Neural cell (in vitro differentiated cells): Measurements from ENCODE around the gene ZXDC. TPM values are rescaled to one million over a fixed set of nuclear protein-coding genes. Genes with fewer than 3 reads are reported as not detected.

ENCODE experiments used
- H2AFZ ChIP-seq: fragments of 200-600, 300-800 bp; sonication (generic), shearing (Covaris generic); 2 replicates; pipeline ENCODE4 v1.6.0; 2014; ENCODE audit warnings: low read depth, mild to moderate bottlenecking, antibody characterized with exemption, low read length, moderate library complexity
- H3F3A ChIP-seq: fragments of 200-600 bp; shearing (Covaris generic); 2 replicates; pipeline ENCODE4 v1.6.1; 2016; ENCODE audit warnings: mild to moderate bottlenecking, moderate library complexity, mixed read lengths, antibody characterized with exemption, low read length; ENCODE audit not compliant: insufficient read depth, poor library complexity, severe bottlenecking
- H3K27ac ChIP-seq: fragments of 200-600, 300-800 bp; sonication (generic), shearing (Covaris generic); 2 replicates; pipeline ENCODE4 v1.5.1; 2014; ENCODE audit warnings: mild to moderate bottlenecking, low read length, moderate library complexity
- H3K27me3 ChIP-seq: fragments of 300-800, 200-600 bp; sonication (generic), shearing (Covaris generic); 2 replicates; pipeline ENCODE4 v1.6.0; 2014; ENCODE audit warnings: mild to moderate bottlenecking, low read depth, low read length, moderate library complexity; ENCODE audit not compliant: insufficient read depth
- H3K36me3 ChIP-seq: fragments of 300-800, 200-600 bp; sonication (generic), shearing (Covaris generic); 2 replicates; pipeline ENCODE4 v1.5.1; 2014; ENCODE audit warnings: mild to moderate bottlenecking, antibody characterized with exemption, low read length, moderate library complexity; ENCODE audit not compliant: insufficient read depth
- H3K4me2 ChIP-seq: fragments of 300-800, 200-600 bp; sonication (generic), shearing (Covaris generic); 2 replicates; pipeline ENCODE4 v1.6.0; 2014; ENCODE audit warnings: mild to moderate bottlenecking, low read length
- H3K4me3 ChIP-seq: fragments of 300-800, 200-600 bp; sonication (generic), shearing (Covaris generic); 2 replicates; pipeline ENCODE4 v1.5.1; 2014; ENCODE audit warnings: mild to moderate bottlenecking, low read length, moderate library complexity
- H3K79me2 ChIP-seq: fragments of 200-600 bp; shearing (Covaris generic); replicated peaks from 2 replicates; pipeline ENCODE4 v1.6.0; 2014; ENCODE audit warnings: mild to moderate bottlenecking, low read length, moderate library complexity; ENCODE audit not compliant: insufficient read depth
- H3K9ac ChIP-seq: fragments of 300-800, 200-600 bp; sonication (generic), shearing (Covaris generic); 2 replicates; pipeline ENCODE4 v1.6.1; 2016; ENCODE audit warnings: mild to moderate bottlenecking, low read length, mixed read lengths
- H3K9me2 ChIP-seq: fragments of 200-600 bp; shearing (Covaris generic); 2 replicates; pipeline ENCODE4 v1.6.1; 2016; ENCODE audit warnings: mild to moderate bottlenecking, low read length, mixed read lengths; ENCODE audit not compliant: insufficient read depth
- H3K9me3 ChIP-seq: fragments of 200-600, 300-800 bp; sonication (generic), shearing (Covaris generic); 2 replicates; pipeline ENCODE4 v1.6.1; 2016; ENCODE audit warnings: mild to moderate bottlenecking, mixed run types, low read length, moderate library complexity, mixed read lengths
- H4K20me1 ChIP-seq: fragments of 200-600 bp; shearing (Covaris generic); 2 replicates; pipeline ENCODE4 v1.6.1; 2016; ENCODE audit warnings: mild to moderate bottlenecking, mixed run types; ENCODE audit not compliant: insufficient read depth
- EP300 ChIP-seq: fragments of 450-650 bp; conservative IDR thresholded peaks from 2 replicates; pipeline ENCODE4 v1.6.1; 2014; ENCODE audit warnings: antibody characterized with exemption, mild to moderate bottlenecking, moderate library complexity; ENCODE audit not compliant: poor library complexity, severe bottlenecking
- EZH2 ChIP-seq: fragments of 200-600, 300-800 bp; shearing (Covaris generic), sonication (generic); IDR thresholded peaks from 2 replicates; pipeline ENCODE4 v1.6.1; 2014; ENCODE audit warnings: antibody characterized with exemption, low read length, borderline replicate concordance, mild to moderate bottlenecking; ENCODE audit not compliant: insufficient read depth, poor library complexity, severe bottlenecking
- MXI1 ChIP-seq: fragments of 450-650 bp; conservative IDR thresholded peaks from 2 replicates; pipeline ENCODE4 v1.6.1; 2014; ENCODE audit warnings: antibody characterized with exemption, mild to moderate bottlenecking; ENCODE audit not compliant: poor library complexity, severe bottlenecking
- POLR2AphosphoS5 ChIP-seq: IDR thresholded peaks from 2 replicates; pipeline ENCODE4 v1.6.1; 2012
- RAD21 ChIP-seq: fragments of 450-650 bp; conservative IDR thresholded peaks from 2 replicates; pipeline ENCODE4 v1.6.1; 2014; ENCODE audit warnings: antibody characterized with exemption, mild to moderate bottlenecking, moderate library complexity
- SMC3 ChIP-seq: fragments of 450-650 bp; conservative IDR thresholded peaks from 2 replicates; pipeline ENCODE4 v1.6.1; 2014; ENCODE audit warnings: antibody characterized with exemption, mild to moderate bottlenecking, moderate library complexity; ENCODE audit not compliant: poor library complexity
- TAF1 ChIP-seq: IDR thresholded peaks from 2 replicates; pipeline ENCODE4 v1.6.1; 2012; ENCODE audit warnings: low read depth
- polyA plus RNA-seq: library from polyadenylated mRNA; depleted of rRNA; stranded (reverse); fragments of >200 nt; gene quantifications from 2 replicates; pipeline ENCODE4 v1.2.3, GENCODE V29; 2014
- TF ChIP-seq, protein P1 (sequence below): fragments of 450-650 bp; IDR thresholded peaks from 2 replicates; pipeline ENCODE4 v1.5.1; 2014; ENCODE audit warnings: antibody characterized with exemption, mild to moderate bottlenecking, moderate library complexity; ENCODE audit not compliant: poor library complexity, severe bottlenecking
- TF ChIP-seq, protein P2 (sequence below): IDR thresholded peaks from 2 replicates; pipeline ENCODE4 v1.6.1; 2012; ENCODE audit warnings: borderline replicate concordance

The ZXDC gene
- polyA plus RNA-seq, 1 donor from 2014 or later, result 22.2 TPM

DNA sequence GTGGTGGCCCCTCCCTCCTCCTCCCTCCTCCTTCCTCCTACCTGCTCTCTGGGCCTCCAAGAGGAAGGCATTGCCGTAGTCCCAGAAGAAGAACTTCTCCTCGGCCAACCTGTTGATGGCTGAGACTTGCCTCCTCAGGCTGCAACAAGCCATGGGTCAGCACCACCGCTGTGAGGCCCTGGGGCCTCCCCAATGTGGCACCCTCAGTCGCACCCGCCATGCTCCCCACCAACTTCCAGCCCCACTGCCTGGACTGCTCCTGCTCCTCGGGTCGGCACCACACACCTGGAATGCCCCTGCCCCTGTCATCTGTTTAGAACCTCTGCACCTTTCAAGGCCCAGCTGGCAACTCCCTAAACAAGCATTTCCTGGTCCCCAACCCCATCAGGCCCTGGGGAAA lies 24.3 kb upstream of the ZXDC start:
- no peak overlapping the region for H3K4me2 ChIP-seq
- no peaks in the 10 kb centered on the region for H4K20me1 ChIP-seq
- H3K27ac ChIP-seq, result no peak overlapping the region
- TF ChIP-seq SMC3 (no peak), MXI1 (no peak), RAD21 (no peak), TAF1 (no peak), EZH2 (no peak), POLR2AphosphoS5 (no peak), EP300 (no peak)
- TF ChIP-seq, protein P1, sequence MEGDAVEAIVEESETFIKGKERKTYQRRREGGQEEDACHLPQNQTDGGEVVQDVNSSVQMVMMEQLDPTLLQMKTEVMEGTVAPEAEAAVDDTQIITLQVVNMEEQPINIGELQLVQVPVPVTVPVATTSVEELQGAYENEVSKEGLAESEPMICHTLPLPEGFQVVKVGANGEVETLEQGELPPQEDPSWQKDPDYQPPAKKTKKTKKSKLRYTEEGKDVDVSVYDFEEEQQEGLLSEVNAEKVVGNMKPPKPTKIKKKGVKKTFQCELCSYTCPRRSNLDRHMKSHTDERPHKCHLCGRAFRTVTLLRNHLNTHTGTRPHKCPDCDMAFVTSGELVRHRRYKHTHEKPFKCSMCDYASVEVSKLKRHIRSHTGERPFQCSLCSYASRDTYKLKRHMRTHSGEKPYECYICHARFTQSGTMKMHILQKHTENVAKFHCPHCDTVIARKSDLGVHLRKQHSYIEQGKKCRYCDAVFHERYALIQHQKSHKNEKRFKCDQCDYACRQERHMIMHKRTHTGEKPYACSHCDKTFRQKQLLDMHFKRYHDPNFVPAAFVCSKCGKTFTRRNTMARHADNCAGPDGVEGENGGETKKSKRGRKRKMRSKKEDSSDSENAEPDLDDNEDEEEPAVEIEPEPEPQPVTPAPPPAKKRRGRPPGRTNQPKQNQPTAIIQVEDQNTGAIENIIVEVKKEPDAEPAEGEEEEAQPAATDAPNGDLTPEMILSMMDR, result no peak
- TF ChIP-seq, protein P2, sequence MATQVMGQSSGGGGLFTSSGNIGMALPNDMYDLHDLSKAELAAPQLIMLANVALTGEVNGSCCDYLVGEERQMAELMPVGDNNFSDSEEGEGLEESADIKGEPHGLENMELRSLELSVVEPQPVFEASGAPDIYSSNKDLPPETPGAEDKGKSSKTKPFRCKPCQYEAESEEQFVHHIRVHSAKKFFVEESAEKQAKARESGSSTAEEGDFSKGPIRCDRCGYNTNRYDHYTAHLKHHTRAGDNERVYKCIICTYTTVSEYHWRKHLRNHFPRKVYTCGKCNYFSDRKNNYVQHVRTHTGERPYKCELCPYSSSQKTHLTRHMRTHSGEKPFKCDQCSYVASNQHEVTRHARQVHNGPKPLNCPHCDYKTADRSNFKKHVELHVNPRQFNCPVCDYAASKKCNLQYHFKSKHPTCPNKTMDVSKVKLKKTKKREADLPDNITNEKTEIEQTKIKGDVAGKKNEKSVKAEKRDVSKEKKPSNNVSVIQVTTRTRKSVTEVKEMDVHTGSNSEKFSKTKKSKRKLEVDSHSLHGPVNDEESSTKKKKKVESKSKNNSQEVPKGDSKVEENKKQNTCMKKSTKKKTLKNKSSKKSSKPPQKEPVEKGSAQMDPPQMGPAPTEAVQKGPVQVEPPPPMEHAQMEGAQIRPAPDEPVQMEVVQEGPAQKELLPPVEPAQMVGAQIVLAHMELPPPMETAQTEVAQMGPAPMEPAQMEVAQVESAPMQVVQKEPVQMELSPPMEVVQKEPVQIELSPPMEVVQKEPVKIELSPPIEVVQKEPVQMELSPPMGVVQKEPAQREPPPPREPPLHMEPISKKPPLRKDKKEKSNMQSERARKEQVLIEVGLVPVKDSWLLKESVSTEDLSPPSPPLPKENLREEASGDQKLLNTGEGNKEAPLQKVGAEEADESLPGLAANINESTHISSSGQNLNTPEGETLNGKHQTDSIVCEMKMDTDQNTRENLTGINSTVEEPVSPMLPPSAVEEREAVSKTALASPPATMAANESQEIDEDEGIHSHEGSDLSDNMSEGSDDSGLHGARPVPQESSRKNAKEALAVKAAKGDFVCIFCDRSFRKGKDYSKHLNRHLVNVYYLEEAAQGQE, result no peak
- no peaks in the 10 kb centered on the region for H3K9me3 ChIP-seq
- no peaks in the 10 kb centered on the region for H3K27me3 ChIP-seq
- no peak overlapping the region for H3K4me3 ChIP-seq
- no peaks in the 10 kb centered on the region for H3K36me3 ChIP-seq
- no peaks in the 10 kb centered on the region for H3F3A ChIP-seq
- H3K9me2 ChIP-seq, result no peaks in the 10 kb centered on the region
- H2AFZ ChIP-seq, result no peak overlapping the region
- H3K9ac ChIP-seq, result no peak overlapping the region
- H3K79me2 ChIP-seq, result no peaks in the 10 kb centered on the region

DNA sequence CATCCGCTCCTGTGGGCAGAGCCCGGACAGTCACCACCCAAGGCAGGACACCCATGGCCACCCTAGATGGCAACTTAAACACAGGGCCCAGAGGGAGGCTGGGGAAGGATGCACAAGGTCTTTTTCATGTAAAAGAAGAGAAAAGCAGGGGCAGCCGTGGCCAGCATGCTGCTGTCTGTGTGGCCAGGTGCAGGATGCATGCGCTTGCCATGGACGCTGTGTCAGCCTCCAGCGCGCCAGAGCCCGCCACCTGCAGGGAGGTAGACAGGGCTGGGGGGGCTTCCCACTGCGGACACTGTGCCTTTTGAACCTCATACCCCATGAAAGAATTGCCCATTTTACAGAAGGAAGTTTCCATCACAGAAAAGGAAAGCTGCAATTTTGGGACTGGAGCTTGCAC lies 23.7 kb upstream of the ZXDC start:
- Histone ChIP-seq H4K20me1 (no peaks in the 10 kb centered on the region), H3K27me3 (no peaks in the 10 kb centered on the region), H3K4me3 (no peak overlapping the region), H3F3A (no peaks in the 10 kb centered on the region), H3K9me2 (no peaks in the 10 kb centered on the region), H3K36me3 (no peaks in the 10 kb centered on the region), H3K9ac (no peak overlapping the region), H3K27ac (no peak overlapping the region), H3K9me3 (no peaks in the 10 kb centered on the region), H2AFZ (no peak overlapping the region), H3K79me2 (no peaks in the 10 kb centered on the region), H3K4me2 (no peak overlapping the region)
- no peak for TF ChIP-seq RAD21
- no peak for TF ChIP-seq EZH2
- no peak for TF ChIP-seq POLR2AphosphoS5
- no peak for TF ChIP-seq TAF1
- TF ChIP-seq, protein P1, result no peak
- no peak for TF ChIP-seq SMC3
- TF ChIP-seq, protein P2, result no peak
- TF ChIP-seq EP300, result no peak
- TF ChIP-seq MXI1, result no peak
